Mesenchymal stem cell (in vitro differentiated cells and primary cell): ENCODE measurements around the gene NR2C2.
A peak's percentile ranks its signal among the peaks of the same experiment; 100 is the strongest.

Source experiments
- DNase-seq: peaks from one replicate; pipeline ENCODE4 v3.0.0-alpha.2; 2013
- H2AFZ ChIP-seq: one replicate; pipeline ENCODE4 v1.6.1; 2013; ENCODE audit warnings: low read depth, mild to moderate bottlenecking, control low read depth, inconsistent platforms, low read length, moderate library complexity
- H2AK5ac ChIP-seq: 2 replicates; pipeline ENCODE4 v1.6.1; 2013; ENCODE audit warnings: low read length, moderate library complexity, mild to moderate bottlenecking, inconsistent platforms; ENCODE audit not compliant: severe bottlenecking
- H2BK120ac ChIP-seq: one replicate; pipeline ENCODE4 v1.6.1; 2013; ENCODE audit warnings: low read depth, mild to moderate bottlenecking, inconsistent platforms, low read length, moderate library complexity
- H2BK12ac ChIP-seq, 2 experiments: one replicate each; pipeline ENCODE4 v1.6.1; 2013; ENCODE audit warnings: inconsistent platforms in 2 of 2, low read length in 2 of 2, mild to moderate bottlenecking in 2 of 2, moderate library complexity in 2 of 2, control low read depth in 1 of 2
- H2BK15ac ChIP-seq: one replicate; pipeline ENCODE4 v1.6.1; 2013; ENCODE audit warnings: mild to moderate bottlenecking, low read depth, inconsistent platforms; ENCODE audit not compliant: poor library complexity, severe bottlenecking
- H2BK5ac ChIP-seq: 2 replicates; pipeline ENCODE4 v1.6.1; 2013; ENCODE audit warnings: low read depth, mild to moderate bottlenecking, low read length, control low read depth, inconsistent platforms; ENCODE audit not compliant: poor library complexity, severe bottlenecking
- H3K14ac ChIP-seq, 2 experiments: one replicate each; pipeline ENCODE4 v1.6.1; 2013; ENCODE audit warnings: inconsistent platforms in 2 of 2, low read length in 2 of 2, control low read depth in 1 of 2, mild to moderate bottlenecking in 1 of 2, moderate library complexity in 1 of 2
- H3K18ac ChIP-seq, 2 experiments: one replicate each; pipeline ENCODE4 v1.6.1; 2013; ENCODE audit warnings: inconsistent platforms in 2 of 2, low read length in 2 of 2, control low read depth in 1 of 2, low read depth in 1 of 2, mild to moderate bottlenecking in 1 of 2
- H3K23ac ChIP-seq, 2 experiments: one replicate each; pipeline ENCODE4 v1.6.1; 2013; ENCODE audit warnings: inconsistent platforms in 2 of 2, low read length in 2 of 2, mild to moderate bottlenecking in 2 of 2, moderate library complexity in 2 of 2, control low read depth in 1 of 2
- H3K27ac ChIP-seq: 2 replicates; pipeline ENCODE4 v1.5.1; 2013; ENCODE audit warnings: mild to moderate bottlenecking, moderate library complexity, low read length, control low read depth, inconsistent platforms; ENCODE audit not compliant: poor library complexity, severe bottlenecking
- H3K27me3 ChIP-seq, 2 experiments: 2 replicates each; pipeline versions ENCODE4 v1.6.1 to v1.7.0; 2013; ENCODE audit warnings: low read length in 2 of 2, mild to moderate bottlenecking in 2 of 2, moderate library complexity in 2 of 2, control low read depth in 1 of 2, inconsistent platforms in 1 of 2; ENCODE audit not compliant: control insufficient read depth in 1 of 2, insufficient read depth in 1 of 2
- H3K36me3 ChIP-seq, 2 experiments: 2 replicates each; pipeline versions ENCODE4 v1.6.1 to v1.7.0; 2013; ENCODE audit warnings: low read length in 2 of 2, control low read depth in 1 of 2, inconsistent platforms in 1 of 2, low read depth in 1 of 2, mild to moderate bottlenecking in 1 of 2; ENCODE audit not compliant: insufficient read depth in 2 of 2, control insufficient read depth in 1 of 2
- H3K4ac ChIP-seq, 2 experiments: one replicate each; pipeline ENCODE4 v1.6.1; 2013; ENCODE audit warnings: inconsistent platforms in 2 of 2, low read length in 2 of 2, mild to moderate bottlenecking in 2 of 2, moderate library complexity in 2 of 2, control low read depth in 1 of 2, low read depth in 1 of 2
- H3K4me1 ChIP-seq: 2 replicates; pipeline ENCODE4 v1.6.1; 2013; ENCODE audit warnings: low read depth, low read length, control low read depth; ENCODE audit not compliant: control insufficient read depth, insufficient read depth
- H3K4me2 ChIP-seq: 2 replicates; pipeline ENCODE4 v1.6.1; 2013; ENCODE audit warnings: low read length, mild to moderate bottlenecking, inconsistent platforms; ENCODE audit not compliant: poor library complexity, severe bottlenecking
- H3K4me3 ChIP-seq, 2 experiments: 2 replicates each; pipeline versions ENCODE4 v1.5.1 to v1.7.0; 2013; ENCODE audit warnings: low read length in 2 of 2, mild to moderate bottlenecking in 2 of 2, control low read depth in 1 of 2, low read depth in 1 of 2; ENCODE audit not compliant: insufficient read depth in 1 of 2
- H3K79me1 ChIP-seq: replicated peaks from 2 replicates; pipeline ENCODE4 v1.6.1; 2013; ENCODE audit warnings: mild to moderate bottlenecking, control low read depth, low read length, inconsistent platforms; ENCODE audit not compliant: poor library complexity, severe bottlenecking
- H3K9ac ChIP-seq: 2 replicates; pipeline ENCODE4 v1.7.0; 2013; ENCODE audit warnings: mild to moderate bottlenecking, low read length, moderate library complexity
- H3K9me3 ChIP-seq: 2 replicates; pipeline ENCODE4 v1.7.0; 2013; ENCODE audit warnings: mild to moderate bottlenecking, low read length; ENCODE audit not compliant: control insufficient read depth
- H4K8ac ChIP-seq: one replicate; pipeline ENCODE4 v1.6.1; 2013; ENCODE audit warnings: inconsistent platforms, mild to moderate bottlenecking, low read length, moderate library complexity
- H4K91ac ChIP-seq: one replicate; pipeline ENCODE4 v1.6.1; 2013; ENCODE audit warnings: mild to moderate bottlenecking, low read length, inconsistent platforms
- WGBS: methylation state at CpG from one replicate; pipeline ENCODE4 v1.1.7; 2013; ENCODE audit warnings: mixed read lengths; 5-methylcytosine and 5-hydroxymethylcytosine counted together

Gene NR2C2

DNA sequence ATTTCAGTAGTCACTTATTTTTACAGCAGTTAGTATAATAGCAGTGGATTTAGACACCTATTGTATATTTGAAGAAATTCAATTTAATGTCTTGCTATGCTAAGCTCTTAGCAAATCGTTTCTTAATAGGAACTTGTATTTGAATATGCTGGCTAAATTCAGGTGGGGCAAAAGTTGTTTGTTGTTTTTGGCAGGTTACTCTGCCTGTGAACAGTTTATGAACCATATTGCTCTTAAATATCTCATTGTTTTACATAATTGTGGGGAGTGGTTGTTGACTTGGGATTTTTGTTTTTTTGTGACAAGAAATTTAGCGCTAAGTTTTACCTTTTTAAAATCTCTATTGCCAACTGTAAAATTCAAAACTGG lies 43.4 kb downstream of the NR2C2 start:
- Histone ChIP-seq H3K14ac (no peak overlapping the region), H3K4me2 (no peak overlapping the region), H3K79me1 (peaks cover 20% of the 10 kb centered on the region), H2AK5ac (no peak overlapping the region), H2BK15ac (no peak overlapping the region), H2BK5ac (no peak overlapping the region), H3K18ac (no peak overlapping the region), H3K4me1 (peaks cover 9% of the 10 kb centered on the region), H3K9ac (no peak overlapping the region), H3K4ac (no peak overlapping the region), H3K27ac (no peak overlapping the region), H3K36me3 (no peaks in the 10 kb centered on the region), H3K4me3 (no peak overlapping the region), H3K23ac (no peak overlapping the region), H2AFZ (no peak overlapping the region), H4K8ac (no peak overlapping the region), H2BK12ac (no peak overlapping the region), H4K91ac (no peak overlapping the region), H3K27me3 (no peaks in the 10 kb centered on the region), H2BK120ac (no peak overlapping the region), H3K9me3 (no peaks in the 10 kb centered on the region)
- 71% methylated on average over 1 of the region's 2 CpGs for WGBS
- no peak for DNase-seq

GRCh38 chr3:14991151-14991742 lies 43.9 kb downstream of the NR2C2 start:
- H2BK5ac ChIP-seq: no peak overlapping the region
- no peak overlapping the region for H2BK120ac ChIP-seq
- H3K27me3 ChIP-seq: no peaks in the 10 kb centered on the region
- H4K8ac ChIP-seq: no peak overlapping the region
- H2BK12ac ChIP-seq: no peak overlapping the region
- H2AK5ac ChIP-seq: no peak overlapping the region
- H3K27ac ChIP-seq: peak overlapping the region; percentile 1
- H2AFZ ChIP-seq: no peak overlapping the region
- H3K79me1 ChIP-seq: peaks cover 20% of the 10 kb centered on the region
- H3K9ac ChIP-seq: no peak overlapping the region
- H3K4ac ChIP-seq: no peak overlapping the region
- H3K9me3 ChIP-seq: no peaks in the 10 kb centered on the region
- peak; percentile 6 for DNase-seq
- H2BK15ac ChIP-seq: no peak overlapping the region
- no peaks in the 10 kb centered on the region for H3K36me3 ChIP-seq
- H4K91ac ChIP-seq: no peak overlapping the region
- H3K14ac ChIP-seq: no peak overlapping the region
- no peak overlapping the region for H3K4me2 ChIP-seq
- no CpG with 5 or more reads among the region's 1 CpG for WGBS
- H3K4me1 ChIP-seq: peaks cover 9% of the 10 kb centered on the region
- H3K4me3 ChIP-seq: no peak overlapping the region
- no peak overlapping the region for H3K18ac ChIP-seq
- no peak overlapping the region for H3K23ac ChIP-seq

DNA sequence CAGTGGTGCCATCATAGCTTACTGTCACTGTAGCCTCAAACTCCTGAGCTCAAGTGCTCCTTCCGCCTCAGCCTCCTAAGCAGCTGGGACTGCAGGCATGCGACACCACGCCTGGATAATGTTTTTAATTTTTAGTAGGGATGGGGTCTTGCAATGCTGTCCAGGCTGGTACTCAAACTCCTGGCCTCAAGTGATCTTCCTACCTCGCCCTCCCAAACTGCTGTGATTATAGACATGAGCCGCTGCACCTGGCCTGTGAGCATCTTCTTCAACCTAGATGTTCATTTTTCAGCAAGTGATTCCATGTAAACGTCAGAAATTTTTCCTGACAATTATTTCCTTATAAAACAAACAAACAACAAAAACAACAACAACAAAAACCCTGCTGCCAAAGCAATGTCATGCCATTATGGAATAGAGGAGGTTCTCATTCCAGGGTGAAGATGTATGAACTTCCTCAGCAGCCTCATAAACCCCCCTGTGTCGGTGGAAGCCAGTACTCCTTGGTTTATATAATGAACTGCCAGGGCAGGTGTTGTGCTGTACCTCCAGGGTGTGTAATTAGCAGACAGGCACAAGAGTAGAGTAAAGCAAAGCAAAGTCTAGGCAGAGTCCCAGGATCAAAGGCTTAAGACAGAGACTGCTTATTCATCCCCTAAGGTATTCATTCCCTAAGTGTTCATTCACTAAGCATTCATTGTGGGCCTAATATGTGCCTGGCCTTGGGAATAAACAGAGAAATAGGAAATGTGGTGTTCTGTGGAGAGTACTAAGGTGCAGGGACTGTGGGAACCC lies 44.6 kb downstream of the NR2C2 start:
- no peak overlapping the region for H3K4me3 ChIP-seq
- H3K23ac ChIP-seq: no peak overlapping the region
- no peak overlapping the region for H2BK15ac ChIP-seq
- H2AK5ac ChIP-seq: no peak overlapping the region
- H2BK12ac ChIP-seq: no peak overlapping the region
- no peak overlapping the region for H3K9ac ChIP-seq
- H3K18ac ChIP-seq: no peak overlapping the region
- no peak overlapping the region for H3K14ac ChIP-seq
- no peaks in the 10 kb centered on the region for H3K27me3 ChIP-seq
- peaks cover 22% of the 10 kb centered on the region for H3K79me1 ChIP-seq
- peaks cover 9% of the 10 kb centered on the region for H3K4me1 ChIP-seq
- DNase-seq: no peak
- H2BK5ac ChIP-seq: no peak overlapping the region
- no peaks in the 10 kb centered on the region for H3K9me3 ChIP-seq
- H2AFZ ChIP-seq: no peak overlapping the region
- no peaks in the 10 kb centered on the region for H3K36me3 ChIP-seq
- no peak overlapping the region for H3K4ac ChIP-seq
- H3K4me2 ChIP-seq: no peak overlapping the region
- H4K91ac ChIP-seq: no peak overlapping the region
- H3K27ac ChIP-seq: no peak overlapping the region
- no peak overlapping the region for H2BK120ac ChIP-seq
- H4K8ac ChIP-seq: no peak overlapping the region
- WGBS: 98% methylated on average over 6 of the region's 7 CpGs

DNA sequence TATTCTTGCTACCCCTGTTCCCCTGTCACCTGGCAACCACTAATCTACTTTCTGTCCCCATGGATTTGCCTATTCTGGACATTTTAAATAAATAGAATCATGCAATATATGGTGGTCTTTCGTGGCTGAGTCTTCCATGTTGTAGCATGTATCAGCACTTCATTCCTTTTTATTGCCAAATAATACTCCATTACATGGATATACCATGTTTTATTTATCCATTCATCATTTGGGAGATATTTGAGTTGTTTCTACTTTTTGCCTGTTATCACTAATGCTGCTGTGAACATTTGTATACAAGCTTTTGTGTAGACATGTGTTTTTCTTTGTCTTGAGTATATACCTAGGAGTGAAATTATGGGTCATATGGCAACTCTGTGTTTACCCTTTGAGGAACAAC lies 50.6 kb downstream of the NR2C2 start:
- Histone ChIP-seq H3K4me1 (peaks cover 2% of the 10 kb centered on the region), H2AK5ac (no peak overlapping the region), H2BK12ac (no peak overlapping the region), H2BK15ac (no peak overlapping the region), H3K18ac (no peak overlapping the region), H3K27me3 (no peaks in the 10 kb centered on the region), H3K9me3 (no peaks in the 10 kb centered on the region), H3K36me3 (peaks cover 0 to 4% of the 10 kb centered on the region in 2 experiments), H2BK5ac (no peak overlapping the region), H3K79me1 (peaks cover 23% of the 10 kb centered on the region), H3K14ac (no peak overlapping the region), H3K4me2 (no peak overlapping the region), H3K4ac (no peak overlapping the region), H3K27ac (no peak overlapping the region), H2BK120ac (no peak overlapping the region), H3K23ac (no peak overlapping the region), H3K4me3 (no peak overlapping the region), H4K91ac (no peak overlapping the region), H2AFZ (no peak overlapping the region), H3K9ac (no peak overlapping the region), H4K8ac (no peak overlapping the region)
- no peak for DNase-seq
- 100% methylated on average over 1 of the region's 1 CpG for WGBS
